SK-N-MC (cell line): Measurements from ENCODE around the gene DCHS1.

Source experiments
- DNase-seq: peaks from one replicate; pipeline ENCODE4 v3.0.0-alpha.2; 2011; ENCODE audit warnings: low read depth, low spot score
- H3K27ac ChIP-seq: fragments of 200-600 bp; sonication (generic); 2 replicates; pipeline ENCODE4 v1.5.1; 2016; ENCODE audit warnings: mixed run types
- H3K36me3 ChIP-seq: fragments of 200-600 bp; sonication (generic); 2 replicates; pipeline ENCODE4 v1.6.1; 2017; ENCODE audit warnings: antibody characterized with exemption, low read length, mixed read lengths; ENCODE audit not compliant: insufficient read depth
- H3K4me3 ChIP-seq: fragments of 200-600 bp; sonication (generic); 2 replicates; pipeline ENCODE4 v1.5.1; 2016
- H3K9ac ChIP-seq: fragments of 200-600 bp; sonication (generic); 2 replicates; pipeline ENCODE4 v1.8.0; 2017; ENCODE audit warnings: mixed run types, mixed read lengths; ENCODE audit not compliant: insufficient read length
- H3K9me3 ChIP-seq: fragments of 200-600 bp; sonication (generic); 2 replicates; pipeline ENCODE4 v1.6.1; 2017; ENCODE audit warnings: low read depth, mild to moderate bottlenecking, antibody characterized with exemption, low read length, moderate library complexity, mixed read lengths
- EZH2 ChIP-seq: fragments of 200-600 bp; sonication (generic); IDR thresholded peaks from one replicate; pipeline ENCODE4 v1.6.1; 2017; ENCODE audit warnings: antibody characterized with exemption
- FOXP2 ChIP-seq: optimal IDR thresholded peaks from 2 replicates; pipeline ENCODE3; 2011; ENCODE audit warnings: mild to moderate bottlenecking, moderate library complexity; ENCODE audit not compliant: insufficient read depth; ENCODE audit errors: extremely low read length, control extremely low read depth
- POLR2AphosphoS5 ChIP-seq: IDR thresholded peaks from 2 replicates; pipeline ENCODE4 v1.6.1; 2012; ENCODE audit warnings: mild to moderate bottlenecking, low read depth, low read length, borderline replicate concordance

The DCHS1 gene

DNA sequence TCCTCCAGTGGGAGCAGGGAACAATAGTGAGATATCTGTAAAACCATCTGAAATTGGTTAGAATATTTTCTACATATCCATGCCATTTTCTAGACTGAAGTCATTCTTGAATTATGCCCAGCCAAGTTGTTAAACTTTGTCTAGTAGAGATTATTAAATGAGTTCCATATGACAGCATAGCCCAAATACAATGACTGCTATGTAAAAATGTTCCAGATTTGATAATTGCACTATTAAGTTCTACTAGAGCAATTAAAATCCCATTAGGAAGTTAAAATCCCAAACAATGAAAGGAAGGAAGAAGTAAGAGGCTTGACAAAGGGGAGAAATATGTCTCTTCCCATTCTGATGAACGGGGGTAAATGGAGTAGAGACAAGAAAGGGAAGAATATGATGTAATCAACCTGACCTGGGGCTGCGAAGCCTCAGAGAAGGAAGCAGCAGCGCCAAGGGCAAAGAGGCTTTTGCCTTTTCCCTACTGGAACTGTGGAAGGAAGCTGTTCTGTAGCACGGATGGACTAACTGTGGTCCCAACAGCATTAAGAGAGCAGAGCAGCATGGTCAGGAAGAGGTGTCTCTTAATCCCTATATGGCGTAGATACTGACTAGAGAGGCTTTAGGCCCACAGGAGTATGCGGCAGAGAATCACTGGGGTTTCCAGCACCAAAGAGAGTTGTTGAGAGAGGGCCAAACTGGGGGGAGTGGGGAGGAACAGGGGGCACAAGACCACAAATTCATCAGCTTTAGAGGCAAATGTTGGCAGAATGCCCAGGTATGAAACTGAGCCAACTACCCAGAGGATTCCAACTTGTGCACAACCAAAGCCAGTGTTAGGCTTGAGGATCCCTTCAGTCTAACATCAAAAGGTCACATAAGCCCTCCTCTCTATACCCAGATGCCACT lies 78.9 kb downstream of the DCHS1 start:
- peak overlapping the region; percentile 66 for H3K4me3 ChIP-seq
- no peaks in the 10 kb centered on the region for H3K36me3 ChIP-seq
- H3K9ac ChIP-seq, result peak overlapping the region; percentile 48
- no peaks in the 10 kb centered on the region for H3K9me3 ChIP-seq
- peak; percentile 76 for DNase-seq
- TF ChIP-seq EZH2, result no peak
- no peak; the same call in 1 of the 2 replicates for TF ChIP-seq POLR2AphosphoS5
- TF ChIP-seq FOXP2, result no peak
- peak overlapping the region; percentile 97 for H3K27ac ChIP-seq

- DNase-seq, result no peak
- Histone ChIP-seq H3K27ac (peak overlapping the region; percentile 97), H3K4me3 (no peak overlapping the region), H3K36me3 (no peaks in the 10 kb centered on the region), H3K9ac (no peak overlapping the region), H3K9me3 (no peaks in the 10 kb centered on the region)
- TF ChIP-seq EZH2 (no peak), FOXP2 (no peak), POLR2AphosphoS5 (no peak)
Measured at GRCh38 chr11:6574816-6575715, 80.5 kb downstream of the DCHS1 start.

GRCh38 chr11:6572215-6572614 lies 83.4 kb downstream of the DCHS1 start:
- no peak overlapping the region for H3K9ac ChIP-seq
- DNase-seq, result no peak
- no peak overlapping the region for H3K4me3 ChIP-seq
- no peak overlapping the region for H3K27ac ChIP-seq
- no peaks in the 10 kb centered on the region for H3K9me3 ChIP-seq
- TF ChIP-seq POLR2AphosphoS5, result no peak
- TF ChIP-seq EZH2, result no peak
- no peak for TF ChIP-seq FOXP2
- no peaks in the 10 kb centered on the region for H3K36me3 ChIP-seq

GRCh38 chr11:6571434-6572008 lies 84.1 kb downstream of the DCHS1 start:
- Histone ChIP-seq H3K36me3 (no peaks in the 10 kb centered on the region), H3K9me3 (no peaks in the 10 kb centered on the region), H3K27ac (no peak overlapping the region), H3K9ac (no peak overlapping the region), H3K4me3 (no peak overlapping the region)
- no peak for TF ChIP-seq FOXP2
- TF ChIP-seq POLR2AphosphoS5, result no peak
- TF ChIP-seq EZH2, result no peak
- no peak for DNase-seq
